ENCODE data around the gene POLR1B. TPM values are rescaled to one million over a fixed set of nuclear protein-coding genes. Genes with fewer than 3 reads are reported as not detected.

Gene POLR1B
- total and polyA plus RNA-seq, 10 of the 15 experiments (the other 5 are each of a cell fraction or from before 2014, with no cell fraction given) = 13.4 to 55.8 (median 35.9) TPM

GRCh38 chr2:112547333-112547732 lies 5.1 kb downstream of the POLR1B start:
- DNase-seq (ENCODE audit: low read depth, low spot score) (no peak), FAIRE-seq (no peak), ATAC-seq (no peak)
- in situ Hi-C loops (cut with MboI) (no loop called here), intact Hi-C loops (cut with micrococcal nuclease; ENCODE audit: unreplicated experiment) (no loop called here)
- Histone ChIP-seq H3K79me2 (ENCODE audit: control insufficient read depth, insufficient read depth, low read length) (peaks cover 41% of the 10 kb centered on the region), H3K9ac (ENCODE audit: control insufficient read depth, insufficient read depth, low read length) (no peak overlapping the region), H3K27ac (ENCODE audit: control insufficient read depth, insufficient read depth) (no peak overlapping the region), H3K4me3 (no peak overlapping the region), H3K4me2 (ENCODE audit: control insufficient read depth, insufficient read depth) (no peak overlapping the region), H3K27me3 (replicated peaks in 1 of 2; ENCODE audit: control insufficient read depth in 2 of 2, insufficient read depth in 2 of 2, low read length in 1 of 2) (no peaks in the 10 kb centered on the region), H3K36me3 (ENCODE audit: control insufficient read depth in 2 of 2, insufficient read depth in 2 of 2, low read length in 1 of 2) (peaks cover 7 to 17% of the 10 kb centered on the region in 2 experiments), H3K9me3 (replicated peaks; ENCODE audit: control insufficient read depth, insufficient read depth, low read length) (no peaks in the 10 kb centered on the region), H3K4me1 (ENCODE audit: control insufficient read depth, insufficient read depth, low read length) (no peaks in the 10 kb centered on the region), H4K20me1 (ENCODE audit: control insufficient read depth, insufficient read depth) (no peaks in the 10 kb centered on the region), H2AFZ (ENCODE audit: control insufficient read depth, low read depth, low read length) (no peak overlapping the region)
- WGBS (ENCODE audit: insufficient coverage, insufficient replicate concordance, low lambda C conversion rate, missing lambda C conversion rate) = 98% methylated on average over 4 of the region's 4 CpGs
- ChIA-PET CTCF (interaction anchor here (0.9 to 1.5 kb wide), 2 partner anchors 36 to 53 kb away, joined by 3 to 5 read pairs; no protein-coding TSS in a partner anchor), RAD21 (ENCODE audit: unreplicated experiment) (no interaction called here), POLR2A (interaction anchor here (0.6 kb wide), 2 partner anchors 608 to 642 kb away, joined by 3 read pairs; no protein-coding TSS in a partner anchor), SMC1A (ENCODE audit: uncharacterized antibody, unreplicated experiment) (interaction anchor here (1.6 kb wide), 1 partner anchor 36 kb away, joined by 4 read pairs; no protein-coding TSS in a partner anchor)
- no TSS peak for BruUV-seq (replicated peaks)
- TF ChIP-seq RCOR1 (conservative IDR thresholded peaks at IDR 0.05; ENCODE audit: low read depth, low read length) (no peak), ZSCAN29 (IDR thresholded peaks at IDR 0.05) (no peak), SMAD1 (IDR thresholded peaks at IDR 0.05; ENCODE audit: low read depth, partially characterized antibody) (no peak), REST (IDR thresholded peaks at IDR 0.05; ENCODE audit: low read depth, low read length) (no peak), PBX3 (IDR thresholded peaks at IDR 0.05; ENCODE audit: insufficient replicate concordance, low read depth, low read length) (no peak), LARP7 (IDR thresholded peaks at IDR 0.05) (no peak), KAT2A (conservative IDR thresholded peaks at IDR 0.05; ENCODE audit: control insufficient read depth, low read depth, low read length) (no peak), IRF4 (IDR thresholded peaks at IDR 0.05; ENCODE audit: low read depth, low read length) (no peak), RB1 (IDR thresholded peaks at IDR 0.05; ENCODE audit: borderline replicate concordance) (no peak), BACH1 (IDR thresholded peaks at IDR 0.05; ENCODE audit: borderline replicate concordance) (no peak), ZNF622 (IDR thresholded peaks at IDR 0.05) (no peak)

Data from GM12878 (cell line).